Epithelial cell of proximal tubule (primary cell): ENCODE data around the gene HORMAD2. TPM values are rescaled to one million over a fixed set of nuclear protein-coding genes. Genes with fewer than 3 reads are reported as not detected.
"Not testable (repeated sequence)": the region's sequence is repeated elsewhere in the genome, so short reads cannot be mapped to it uniquely, and the experiment has no call there.

Experiments
- DNase-seq: peaks from one replicate; pipeline ENCODE4 v3.0.0-alpha.2; 2011; ENCODE audit warnings: low read depth
- H3K4me3 ChIP-seq: 2 replicates; pipeline ENCODE4 v1.5.1; 2011; ENCODE audit warnings: low read depth, mild to moderate bottlenecking, low read length
- CTCF ChIP-seq: conservative IDR thresholded peaks from 2 replicates; pipeline ENCODE4 v1.5.1; 2012; ENCODE audit warnings: low read depth, mild to moderate bottlenecking, low read length
- total RNA-seq: library from RNA; depleted of rRNA; stranded (reverse); fragments of >200 nt; gene quantifications from 2 replicates; pipeline ENCODE4 v1.2.3, GENCODE V29; 2015

The HORMAD2 gene
- total RNA-seq, 1 donor from 2014 or later, result not detected

GRCh38 chr22:30198152-30198825 lies 118.0 kb downstream of the HORMAD2 start:
- DNase-seq, result no peak
- no peak overlapping the region for H3K4me3 ChIP-seq
- no peak for TF ChIP-seq CTCF

GRCh38 chr22:30198921-30199320 lies 118.7 kb downstream of the HORMAD2 start:
- no peak overlapping the region for H3K4me3 ChIP-seq
- DNase-seq, result no peak
- TF ChIP-seq CTCF, result no peak

- not testable (repeated sequence) for DNase-seq, H3K4me3 ChIP-seq
Measured at GRCh38 chr22:30200905-30201304, 120.6 kb downstream of the HORMAD2 start.

- no peak overlapping the region for H3K4me3 ChIP-seq
- no peak for DNase-seq
- no peak for TF ChIP-seq CTCF
Measured at GRCh38 chr22:30201945-30202344, 121.7 kb downstream of the HORMAD2 start.

- no peak for DNase-seq
- no peak overlapping the region for H3K4me3 ChIP-seq
Measured at GRCh38 chr22:30202531-30203006, 122.3 kb downstream of the HORMAD2 start.

GRCh38 chr22:30204015-30204741 lies 123.9 kb downstream of the HORMAD2 start:
- DNase-seq, result no peak
- no peak for TF ChIP-seq CTCF
- no peak overlapping the region for H3K4me3 ChIP-seq

More at GRCh38 chr22:30202531-30203006, 122.3 kb downstream of the HORMAD2 start:
- TF ChIP-seq CTCF, result no peak

- H3K4me3 ChIP-seq, result no peak overlapping the region
- no peak for TF ChIP-seq CTCF
- DNase-seq, result no peak
Measured at GRCh38 chr22:30204742-30205111, 124.5 kb downstream of the HORMAD2 start.
